ENCODE data around the gene RNU6-7. TPM values are rescaled to one million over a fixed set of nuclear protein-coding genes. Genes with fewer than 3 reads are reported as not detected.
A peak's percentile ranks its signal among the peaks of the same experiment; 100 is the strongest.

RNU6-7 gene
- total and polyA plus RNA-seq, 2 donors (not counting 3 experiments of a cell fraction or from before 2014, with no cell fraction given): not detected

- H3K9me1 ChIP-seq (replicated peaks; ENCODE audit: control insufficient read depth, extremely low read depth, insufficient read depth, low read length): no peaks in the 10 kb centered on the region
- peak overlapping the region; percentile 43 for H2AFZ ChIP-seq (ENCODE audit: low read depth, low read length)
- peak overlapping the region; percentile 99 for H3K4me2 ChIP-seq (ENCODE audit: insufficient read depth, low read length)
- no TSS peak for BruUV-seq (replicated peaks)
- H3K9me3 ChIP-seq (replicated peaks; ENCODE audit: control insufficient read depth, insufficient read depth, low read length): no peaks in the 10 kb centered on the region
- peaks cover 16% of the 10 kb centered on the region for H3K4me1 ChIP-seq (ENCODE audit: control insufficient read depth, extremely low read depth, insufficient read depth, low read length)
- no peak overlapping the region for H3K27ac ChIP-seq (ENCODE audit: insufficient read depth, low read depth, low read length)
- intact Hi-C loops (cut with micrococcal nuclease) (loop anchor here (1.0 to 5.0 kb wide), 4 partner anchors 51 to 744 kb away; partner anchors contain the start of gene DTD2), dilution Hi-C loops (cut with MboI; ENCODE audit: extremely low pct_ligation_motif_present, low sequenced_read_pairs) (no loop called here)
- peaks cover 5 to 8% of the 10 kb centered on the region in 2 experiments for H3K27me3 ChIP-seq (ENCODE audit: control insufficient read depth in 2 of 2, insufficient read depth in 2 of 2, low read length in 2 of 2)
- POLR2A ChIA-PET: no interaction called here
- H3K9ac ChIP-seq (replicated peaks; ENCODE audit: extremely low read depth, insufficient read depth, low read length): peak overlapping the region; percentile 6
- DNase-seq (ENCODE audit: low read depth, low spot score): peak; percentile 74
- no peaks in the 10 kb centered on the region for H4K20me1 ChIP-seq (replicated peaks; ENCODE audit: control insufficient read depth, extremely low read depth, insufficient read depth, low read length)
- H3K79me2 ChIP-seq (ENCODE audit: control insufficient read depth, insufficient read depth, low read length): no peaks in the 10 kb centered on the region
- no peaks in the 10 kb centered on the region for H3K36me3 ChIP-seq (ENCODE audit: control insufficient read depth in 2 of 2, extremely low read depth in 1 of 2, insufficient read depth in 2 of 2, low read length in 2 of 2)
- peak; percentile 60 for FAIRE-seq
- CTCF ChIA-PET: no interaction called here
- peak overlapping the region; percentile 23 to 92 (median 55) for H3K4me3 ChIP-seq (replicated peaks in 1 of 3; ENCODE audit: insufficient read depth in 1 of 3, low read depth in 1 of 3, low read length in 3 of 3)
- TF ChIP-seq MAX (IDR thresholded peaks at IDR 0.05; ENCODE audit: insufficient read depth, insufficient read length) (no peak), JUN (IDR thresholded peaks at IDR 0.05; ENCODE audit: borderline replicate concordance, insufficient read depth, insufficient read length, low read depth) (no peak), MYC (IDR thresholded peaks at IDR 0.05; ENCODE audit: low read depth, low read length) (no peak), GATA2 (IDR thresholded peaks at IDR 0.05; ENCODE audit: insufficient read depth, insufficient read length, low read depth, low read length) (no peak), CTCF (IDR thresholded peaks at IDR 0.05; ENCODE audit: extremely low read depth in 1 of 2, insufficient read depth in 1 of 2, low read depth in 1 of 2, low read length in 2 of 2) (no peak), POLR2A (IDR thresholded peaks at IDR 0.05; ENCODE audit: low read depth, low read length) (no peak), POLR2AphosphoS5 (IDR thresholded peaks at IDR 0.05; ENCODE audit: insufficient read depth, low read depth, low read length) (no peak), EZH2 (IDR thresholded peaks at IDR 0.05; ENCODE audit: borderline replicate concordance, low read depth, low read length, severe bottlenecking) (no peak), FOS (IDR thresholded peaks at IDR 0.05; ENCODE audit: borderline replicate concordance, insufficient read depth, low read length) (no peak)
Measured at GRCh38 chr14:32201193-32201815, 541 bp upstream of the RNU6-7 start.

All from endothelial cell of umbilical vein (primary cell).